ENCODE data around the gene ELMOD2.

ELMOD2 gene

GRCh38 chr4:140584439-140584838 is 60.5 kb downstream of the ELMOD2 start:
- no peak for DNase-seq

GRCh38 chr4:140595065-140595464 is 71.1 kb downstream of the ELMOD2 start:
- no peak for DNase-seq

DNA sequence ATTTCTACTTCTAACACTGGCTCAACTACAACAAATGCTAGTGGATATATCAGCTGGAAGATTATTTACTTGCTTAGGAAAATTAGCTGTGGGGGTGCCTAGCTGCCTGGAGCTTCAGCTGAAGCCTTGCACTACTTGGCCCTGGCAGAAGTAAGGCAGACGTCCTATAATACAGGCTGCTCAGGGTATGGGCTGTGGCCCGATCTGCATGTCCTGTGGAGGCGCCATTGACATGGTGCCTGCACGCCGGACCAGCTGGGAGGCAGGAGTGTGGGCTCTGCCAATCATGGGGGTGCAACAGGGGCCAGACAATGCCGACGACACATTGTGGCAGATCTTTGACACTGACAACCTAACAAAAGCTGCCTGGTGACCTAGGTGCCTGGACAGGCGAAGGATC is 76.4 kb downstream of the ELMOD2 start:
- no peak for DNase-seq

GRCh38 chr4:140602714-140603113 is 78.7 kb downstream of the ELMOD2 start:
- DNase-seq: no peak

DNA sequence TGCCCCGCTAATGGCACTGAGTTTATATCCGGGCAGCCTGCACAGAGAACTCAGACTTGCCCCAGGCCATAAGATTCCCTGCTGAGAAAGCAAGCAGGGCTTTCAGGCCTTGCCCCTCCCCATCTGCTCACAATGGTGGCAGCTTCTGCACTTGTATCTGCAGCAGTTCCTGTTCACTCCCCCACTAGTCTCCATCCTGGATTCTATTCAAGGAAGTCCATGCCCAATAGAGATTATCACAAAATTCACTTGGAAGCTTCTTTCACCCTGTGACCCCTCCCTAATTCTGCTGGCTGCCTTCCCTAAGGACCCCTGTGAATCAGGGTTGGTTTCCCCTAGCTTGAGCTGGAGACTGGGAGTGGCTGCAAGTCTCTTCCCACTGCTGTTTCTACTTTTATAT is 79.3 kb downstream of the ELMOD2 start:
- no peak for DNase-seq

Data from EL (cell line).